Uterus (tissue), 4 donors: ENCODE data around the gene LGALS4. TPM values are rescaled to one million over a fixed set of nuclear protein-coding genes. Genes with fewer than 3 reads are reported as not detected.
"Not testable (repeated sequence)": the region's sequence is repeated elsewhere in the genome, so short reads cannot be mapped to it uniquely, and the experiment has no call there.

Source experiments
- DNase-seq, 2 donors: peaks; one replicate each; pipeline ENCODE4 v3.0.0-alpha.2; 2019 to 2020
- H3K27ac ChIP-seq, 2 donors: fragments of 200-600 bp; sonication (generic); 1 replicate in 1 of 2; 2 replicates in 1 of 2; pipeline ENCODE4 v1.5.1; 2016 to 2018
- H3K27me3 ChIP-seq, 2 donors: fragments of 200-600 bp; sonication (generic); one replicate each; pipeline ENCODE4 v1.5.1; 2018 to 2019; ENCODE audit warnings: control low read depth in 1 of 2
- H3K36me3 ChIP-seq, 2 donors: fragments of 200-600 bp; sonication (generic); one replicate each; pipeline ENCODE4 v1.5.1; 2019; ENCODE audit warnings: control low read depth in 1 of 2
- H3K4me1 ChIP-seq, 2 donors: fragments of 200-600 bp; sonication (generic); one replicate each; pipeline ENCODE4 v1.5.1; 2018 to 2019; ENCODE audit warnings: control low read depth in 1 of 2
- H3K4me3 ChIP-seq, 2 donors: fragments of 200-600 bp; sonication (generic); 1 replicate in 1 of 2; 2 replicates in 1 of 2; pipeline ENCODE4 v1.5.1; 2018 to 2019; ENCODE audit warnings: mild to moderate bottlenecking in 1 of 2
- H3K9me3 ChIP-seq, 2 donors: fragments of 200-600 bp; sonication (generic); one replicate each; pipeline ENCODE4 v1.5.1; 2019; ENCODE audit warnings: control low read depth in 1 of 2
- POLR2A ChIP-seq, 2 donors: fragments of 450-650 bp; IDR thresholded peaks; one replicate each; pipeline ENCODE4 v1.6.1; 2016; ENCODE audit warnings: antibody characterized with exemption in 2 of 2, mild to moderate bottlenecking in 1 of 2, moderate library complexity in 1 of 2
- intact Hi-C: fragments of 100-400 bp; cut with DNase I; formaldehyde crosslinking; loops from one replicate; pipeline ENCODE4 v1.15.1; 2023; ENCODE audit warnings: low total_unique reads
- total RNA-seq, 4 donors: library from RNA; depleted of rRNA in 3 of 4; stranded (reverse); fragments of >200 nt in 3 of 4; gene quantifications; one replicate each; pipeline versions ENCODE4 v1.1.0 to v1.2.4, GENCODE V29; 2014 to 2023
- TF ChIP-seq, protein P1 (sequence below), 4 experiments: fragments of 200-600 bp in 2 of 4; fragments of 450-650 bp in 2 of 4; sonication (generic) in 2 of 4; IDR thresholded peaks; one replicate each; pipeline ENCODE4 v1.5.1; 2016 to 2019; ENCODE audit warnings: antibody characterized with exemption in 4 of 4, mild to moderate bottlenecking in 2 of 4, moderate library complexity in 1 of 4
- donor health status: DM: yes; HTN: yes; CAD: no.

LGALS4 gene
- total RNA-seq, 4 donors from 2014 or later: 0.51 to 4.7 (median 3.6) TPM; not detected in 1

DNA sequence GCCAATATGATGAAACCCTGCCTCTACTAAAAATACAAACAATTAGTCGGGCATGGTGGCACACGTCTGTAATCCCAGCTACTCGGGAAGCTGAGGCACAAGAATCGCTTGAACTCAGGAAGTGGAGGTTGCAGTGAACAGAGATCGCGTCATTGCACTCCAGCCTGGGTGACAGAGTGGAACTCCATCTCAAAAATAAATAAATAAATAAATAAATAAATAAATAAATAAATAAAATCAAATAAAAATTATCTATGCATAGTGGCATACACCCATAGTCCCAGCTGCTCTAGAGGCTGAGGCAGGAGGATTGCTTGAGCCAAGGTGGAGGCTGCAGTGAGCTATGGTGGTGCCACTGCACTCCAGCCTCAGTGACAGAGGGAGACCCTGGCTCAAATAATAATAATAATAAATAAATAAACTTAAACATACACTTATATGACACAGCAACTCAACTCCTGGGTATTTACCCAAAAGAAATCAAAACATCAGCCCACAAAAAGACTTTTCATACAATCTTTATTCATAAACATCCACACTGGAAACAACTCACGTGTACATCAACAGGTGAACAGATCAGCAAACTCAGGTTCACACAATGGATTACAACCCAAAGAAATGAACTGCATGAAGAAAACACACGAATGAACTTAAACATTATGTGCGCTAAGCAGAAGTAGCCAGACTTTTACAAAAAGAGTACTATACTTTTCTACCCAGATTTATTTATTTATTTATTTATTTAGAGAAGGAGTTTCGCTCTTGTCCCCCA, 46.3 kb downstream of the LGALS4 start:
- Histone ChIP-seq H3K27ac (no peak overlapping the region), H3K9me3 (no peaks in the 10 kb centered on the region), H3K27me3 (no peaks in the 10 kb centered on the region), H3K4me1 (no peaks in the 10 kb centered on the region), H3K4me3 (no peak overlapping the region), H3K36me3 (no peaks in the 10 kb centered on the region)
- no peak for DNase-seq
- intact Hi-C loops: no loop called here
- no peak for TF ChIP-seq POLR2A (IDR thresholded peaks at IDR 0.05)
- TF ChIP-seq, protein P1, sequence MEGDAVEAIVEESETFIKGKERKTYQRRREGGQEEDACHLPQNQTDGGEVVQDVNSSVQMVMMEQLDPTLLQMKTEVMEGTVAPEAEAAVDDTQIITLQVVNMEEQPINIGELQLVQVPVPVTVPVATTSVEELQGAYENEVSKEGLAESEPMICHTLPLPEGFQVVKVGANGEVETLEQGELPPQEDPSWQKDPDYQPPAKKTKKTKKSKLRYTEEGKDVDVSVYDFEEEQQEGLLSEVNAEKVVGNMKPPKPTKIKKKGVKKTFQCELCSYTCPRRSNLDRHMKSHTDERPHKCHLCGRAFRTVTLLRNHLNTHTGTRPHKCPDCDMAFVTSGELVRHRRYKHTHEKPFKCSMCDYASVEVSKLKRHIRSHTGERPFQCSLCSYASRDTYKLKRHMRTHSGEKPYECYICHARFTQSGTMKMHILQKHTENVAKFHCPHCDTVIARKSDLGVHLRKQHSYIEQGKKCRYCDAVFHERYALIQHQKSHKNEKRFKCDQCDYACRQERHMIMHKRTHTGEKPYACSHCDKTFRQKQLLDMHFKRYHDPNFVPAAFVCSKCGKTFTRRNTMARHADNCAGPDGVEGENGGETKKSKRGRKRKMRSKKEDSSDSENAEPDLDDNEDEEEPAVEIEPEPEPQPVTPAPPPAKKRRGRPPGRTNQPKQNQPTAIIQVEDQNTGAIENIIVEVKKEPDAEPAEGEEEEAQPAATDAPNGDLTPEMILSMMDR (IDR thresholded peaks at IDR 0.05): no peak

DNA sequence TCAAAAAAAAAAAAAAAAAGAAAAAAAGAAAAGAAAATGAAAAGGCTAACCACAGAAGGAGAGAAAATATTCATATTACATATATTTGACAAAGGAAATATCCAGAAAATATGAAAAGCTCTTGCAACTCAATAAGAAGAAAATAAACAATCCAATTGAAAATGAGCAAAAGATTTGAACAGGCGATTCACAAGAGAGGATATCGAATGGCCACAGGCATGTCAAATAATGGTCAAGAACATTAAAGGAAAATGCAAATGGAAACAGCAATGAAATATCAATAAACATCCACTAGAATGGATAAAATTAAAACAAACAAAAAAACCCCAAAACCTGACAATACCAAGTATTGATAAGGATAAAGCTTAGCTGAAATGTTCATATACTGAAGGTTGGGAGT, 47.5 kb downstream of the LGALS4 start:
- H3K36me3 ChIP-seq: no peaks in the 10 kb centered on the region
- intact Hi-C loops: no loop called here
- TF ChIP-seq, protein P1 (IDR thresholded peaks at IDR 0.05): no peak
- TF ChIP-seq POLR2A (IDR thresholded peaks at IDR 0.05): no peak
- no peak overlapping the region for H3K27ac ChIP-seq
- no peaks in the 10 kb centered on the region for H3K9me3 ChIP-seq
- no peaks in the 10 kb centered on the region for H3K27me3 ChIP-seq
- no peaks in the 10 kb centered on the region for H3K4me1 ChIP-seq
- no peak for DNase-seq
- H3K4me3 ChIP-seq: no peak overlapping the region

DNA sequence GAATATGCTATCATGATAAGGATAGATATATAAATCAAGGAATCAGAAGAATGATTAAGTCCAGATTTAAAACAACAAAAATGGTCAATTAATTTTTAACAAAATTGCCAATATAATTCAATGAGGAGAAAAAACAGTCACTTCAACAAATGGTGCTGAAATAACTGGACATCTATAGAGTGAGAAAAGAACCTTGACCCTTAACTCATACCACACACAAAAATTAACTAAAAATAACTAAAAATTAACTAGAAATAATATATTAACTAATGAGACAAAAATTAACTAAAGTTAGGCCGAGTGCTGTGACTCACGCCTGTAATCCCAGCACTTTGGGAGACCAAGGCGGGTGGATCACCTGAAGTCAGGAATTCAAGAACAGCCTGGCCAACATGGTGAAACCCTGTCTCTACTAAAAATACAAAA, 48.9 kb downstream of the LGALS4 start:
- intact Hi-C loops: no loop called here
- Histone ChIP-seq H3K36me3 (no peaks in the 10 kb centered on the region), H3K27ac (no peak overlapping the region), H3K9me3 (no peaks in the 10 kb centered on the region), H3K4me1 (no peaks in the 10 kb centered on the region), H3K27me3 (no peaks in the 10 kb centered on the region), H3K4me3 (no peak overlapping the region)
- no peak for DNase-seq
- TF ChIP-seq, protein P1 (IDR thresholded peaks at IDR 0.05): no peak
- TF ChIP-seq POLR2A (IDR thresholded peaks at IDR 0.05): no peak

DNA sequence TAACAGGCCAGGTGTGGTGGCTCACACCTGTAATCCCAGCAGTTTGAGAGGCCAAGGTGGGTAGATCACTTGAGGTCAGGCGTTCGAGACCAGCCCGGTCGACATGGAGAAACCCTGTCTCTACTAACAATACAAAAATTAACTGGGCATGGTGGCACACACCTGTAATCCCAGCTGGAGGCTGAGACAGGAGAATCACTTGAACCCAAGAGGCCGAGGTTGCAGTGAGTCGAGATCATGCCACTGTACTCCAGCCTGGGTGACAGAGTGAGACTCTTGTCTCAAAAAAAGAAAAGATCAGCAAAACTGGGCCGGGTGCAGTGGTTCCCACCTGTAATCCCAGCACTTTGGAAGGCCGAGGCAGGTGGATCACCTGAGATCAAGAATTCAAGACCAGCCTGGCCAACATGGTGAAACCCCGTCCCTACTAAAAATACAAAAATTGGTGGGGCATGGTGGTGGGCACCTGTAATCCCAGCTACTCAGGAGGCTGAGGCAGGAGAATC, 50.8 kb downstream of the LGALS4 start:
- intact Hi-C loops: not testable (repeated sequence)

DNA sequence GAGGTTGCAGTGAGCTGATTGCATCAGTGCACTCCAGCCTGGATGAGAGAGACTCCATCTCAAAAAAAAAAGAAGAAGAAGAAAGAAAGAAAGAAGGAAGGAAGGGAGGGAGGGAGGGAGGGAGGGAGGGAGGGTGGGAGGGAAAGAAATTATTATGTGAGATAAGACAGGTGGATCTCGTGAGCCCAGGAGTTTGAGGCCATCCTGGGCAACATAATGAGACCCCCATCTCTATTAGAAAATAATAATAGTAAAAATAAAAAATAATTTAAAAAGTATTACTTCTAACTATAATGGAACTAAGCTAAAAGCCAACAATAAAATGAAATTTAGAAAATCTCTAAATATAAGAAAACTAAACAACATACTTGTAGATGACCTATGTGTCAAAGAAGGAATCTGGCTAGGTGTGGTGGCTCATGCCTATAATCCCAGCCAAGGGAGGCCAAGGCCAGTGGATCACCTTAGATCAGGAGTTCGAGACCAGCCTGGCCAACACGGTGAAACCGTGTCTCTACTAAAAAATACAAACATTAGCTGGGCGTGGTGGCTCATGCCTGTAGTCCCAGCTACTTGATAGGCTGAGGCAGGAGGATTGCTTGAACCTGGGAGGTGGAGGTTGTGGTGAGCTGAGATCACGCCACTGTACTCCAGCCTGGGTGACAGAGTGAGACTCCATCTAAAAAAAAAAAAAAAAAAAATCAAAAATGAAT, 51.8 kb downstream of the LGALS4 start:
- H3K9me3 ChIP-seq, intact Hi-C loops, DNase-seq, H3K4me1 ChIP-seq, H3K36me3 ChIP-seq, H3K4me3 ChIP-seq, H3K27ac ChIP-seq, H3K27me3 ChIP-seq: not testable (repeated sequence)

More for the DNA sequence above, 50.8 kb downstream of the LGALS4 start:
- not testable (repeated sequence) for H3K27me3 ChIP-seq, H3K4me3 ChIP-seq, DNase-seq, H3K27ac ChIP-seq, H3K36me3 ChIP-seq, H3K4me1 ChIP-seq, H3K9me3 ChIP-seq

DNA sequence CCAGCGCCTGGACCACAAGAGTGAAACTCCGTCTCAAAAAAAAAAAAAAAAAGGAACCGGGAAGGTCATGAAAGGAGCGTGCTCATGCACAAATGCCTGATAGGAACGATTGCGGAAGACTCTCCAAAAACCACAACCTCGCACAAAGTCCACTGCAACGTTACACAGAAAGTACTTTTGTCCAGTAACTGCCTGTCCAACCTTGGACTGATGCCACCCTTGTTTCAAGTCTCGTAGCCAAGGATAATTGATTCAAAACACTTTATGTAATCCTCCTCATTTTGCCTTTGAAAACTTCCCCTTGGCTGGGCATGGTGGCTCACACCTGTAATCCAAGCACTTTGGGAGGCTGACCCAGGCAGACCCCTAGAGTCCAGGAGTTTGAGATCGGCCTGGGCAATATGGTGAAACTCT, 53.1 kb downstream of the LGALS4 start:
- intact Hi-C loops: no loop called here
- no peaks in the 10 kb centered on the region for H3K4me1 ChIP-seq
- TF ChIP-seq, protein P1 (IDR thresholded peaks at IDR 0.05): no peak
- TF ChIP-seq POLR2A (IDR thresholded peaks at IDR 0.05): no peak
- no peak overlapping the region for H3K4me3 ChIP-seq
- no peak overlapping the region for H3K27ac ChIP-seq
- no peak for DNase-seq
- H3K9me3 ChIP-seq: no peaks in the 10 kb centered on the region
- H3K27me3 ChIP-seq: no peaks in the 10 kb centered on the region
- no peaks in the 10 kb centered on the region for H3K36me3 ChIP-seq

DNA sequence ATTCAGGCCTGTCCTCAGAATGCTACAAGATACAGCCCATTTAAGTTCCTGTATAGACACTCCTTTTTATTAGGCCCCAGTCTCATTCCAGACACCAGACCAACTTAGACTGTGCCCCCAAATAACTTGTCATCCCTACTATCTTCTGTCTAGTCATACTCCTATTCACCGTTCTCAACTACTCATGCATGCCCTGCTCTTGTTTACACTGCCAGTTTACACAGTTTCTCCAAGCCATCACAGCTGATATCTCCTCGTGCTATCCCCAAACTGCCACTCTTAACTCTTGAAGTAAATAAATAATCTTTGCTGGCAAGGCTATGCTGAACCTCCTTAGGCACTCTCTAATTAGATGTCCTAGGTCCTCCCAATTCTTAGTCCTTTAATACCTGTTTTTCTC, 58.5 kb downstream of the LGALS4 start:
- intact Hi-C loops, H3K36me3 ChIP-seq, DNase-seq, H3K27ac ChIP-seq, H3K4me3 ChIP-seq, H3K9me3 ChIP-seq, H3K4me1 ChIP-seq, H3K27me3 ChIP-seq: not testable (repeated sequence)

DNA sequence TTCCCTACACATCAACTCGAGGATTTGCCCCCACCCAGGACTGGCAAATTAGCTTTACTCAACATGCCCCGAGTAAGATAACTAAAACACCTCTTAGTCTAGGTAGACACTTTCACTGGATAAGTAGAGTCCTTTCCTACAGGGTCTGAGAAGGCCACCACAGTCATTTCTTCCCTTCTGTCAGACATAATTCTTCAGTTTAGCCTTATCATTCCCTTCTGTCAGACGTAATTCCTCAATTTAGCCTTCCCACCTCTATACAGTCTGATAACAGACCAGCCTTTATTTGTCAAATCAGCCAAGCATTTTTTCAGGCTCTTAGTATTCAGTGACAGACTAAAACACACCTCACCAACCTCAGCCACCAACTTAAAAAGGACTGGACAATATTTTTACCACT, 59.0 kb downstream of the LGALS4 start:
- DNase-seq, H3K36me3 ChIP-seq, H3K4me3 ChIP-seq, intact Hi-C loops, H3K27ac ChIP-seq, H3K27me3 ChIP-seq, H3K9me3 ChIP-seq, H3K4me1 ChIP-seq: not testable (repeated sequence)
